Suppressor macrophage treated with lipopolysaccharide for 1 hour (primary cell): ENCODE data around the gene BEST1.
A peak's percentile ranks its signal among the peaks of the same experiment; 100 is the strongest.
"Not testable (repeated sequence)": the region's sequence is repeated elsewhere in the genome, so short reads cannot be mapped to it uniquely, and the experiment has no call there.

Experiments
- DNase-seq, 3 donors: peaks; one replicate each; pipeline ENCODE4 v3.0.0-alpha.2; 2020 to 2022

Gene BEST1

DNA sequence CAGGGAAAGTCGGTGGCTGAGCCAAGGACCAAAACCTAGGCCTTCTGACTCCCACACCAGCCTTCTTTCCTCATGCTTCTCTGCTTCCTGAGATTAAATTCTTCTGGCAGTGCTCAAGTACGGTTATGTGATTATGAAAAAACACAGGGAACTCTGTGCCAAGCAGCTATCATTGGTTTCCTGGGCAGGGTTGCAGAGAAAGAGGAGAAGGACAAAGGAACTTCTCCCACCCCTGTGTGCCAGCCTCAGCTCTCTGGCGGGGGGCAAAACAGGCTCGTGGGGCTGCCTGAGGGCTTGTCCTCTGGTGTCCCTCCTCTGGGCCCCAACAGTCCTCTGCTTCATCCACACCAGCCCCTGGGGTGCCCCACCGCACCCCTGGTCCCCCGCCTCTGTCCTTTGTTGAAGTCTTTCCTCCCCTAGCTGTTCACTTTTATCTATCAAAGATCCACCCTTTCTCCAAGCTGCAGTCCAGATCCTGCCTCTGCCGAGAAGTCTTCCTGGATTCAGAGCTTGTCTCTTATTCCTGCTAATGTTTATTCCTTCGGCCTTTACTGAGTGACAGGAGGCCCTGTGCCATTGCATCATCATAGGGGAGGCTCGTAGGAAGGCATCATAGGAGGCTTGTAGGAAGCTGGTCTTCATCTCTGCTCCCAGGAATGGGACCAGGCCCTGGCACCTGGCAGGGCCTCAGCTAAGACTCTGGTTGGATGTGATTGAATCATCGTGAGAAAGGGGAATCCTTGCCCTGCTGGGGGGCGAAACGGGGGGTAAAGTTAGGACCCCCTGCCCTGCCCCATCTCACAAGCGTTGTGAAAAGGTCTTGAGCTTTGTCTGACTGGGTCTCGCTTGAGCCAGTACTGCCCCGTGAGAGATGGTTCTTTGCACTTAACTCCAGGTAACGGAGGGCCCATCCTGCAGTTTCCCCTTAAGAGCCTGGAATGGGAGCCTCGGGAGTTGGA is 28.8 kb downstream of the BEST1 start:
- DNase-seq, result peak; percentile 25 to 44 (median 41)

DNA sequence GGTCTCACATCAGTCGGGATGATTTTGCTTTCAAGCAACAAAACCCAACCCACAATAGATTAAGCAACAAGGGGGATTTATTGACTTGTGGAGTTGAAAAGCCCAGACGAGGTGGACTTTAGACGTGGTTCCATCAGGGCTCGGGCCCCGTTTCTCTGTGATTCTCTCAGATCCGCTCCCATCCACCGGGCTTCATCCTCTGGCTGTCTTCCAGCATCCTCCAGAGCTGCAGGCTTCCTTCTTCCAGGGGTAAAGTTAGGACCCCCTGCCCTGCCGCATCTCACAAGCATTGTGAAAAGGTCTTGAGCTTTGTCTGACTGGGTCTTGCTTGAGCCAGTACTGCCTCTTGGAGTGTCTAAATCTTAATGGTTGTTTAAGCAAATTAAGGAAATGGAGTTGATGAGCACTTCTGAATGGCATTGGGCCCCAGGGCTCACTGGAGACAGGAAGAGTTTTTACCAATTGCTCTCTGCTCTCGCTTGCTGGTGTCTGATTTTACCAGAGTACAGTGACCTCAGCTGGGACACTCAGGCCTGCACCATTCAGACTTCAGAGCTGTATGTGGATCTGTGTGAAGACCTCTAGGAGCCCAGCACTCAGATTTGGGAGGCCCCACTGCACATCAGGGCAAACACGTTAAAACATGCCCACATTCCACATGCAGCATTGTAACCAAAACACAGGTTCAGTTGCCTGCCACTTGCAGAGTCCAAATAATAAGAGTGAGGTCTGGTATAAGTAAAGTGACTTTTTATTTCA is 30.8 kb downstream of the BEST1 start:
- DNase-seq, result peak in 1 of 3 donors; percentile 17

DNA sequence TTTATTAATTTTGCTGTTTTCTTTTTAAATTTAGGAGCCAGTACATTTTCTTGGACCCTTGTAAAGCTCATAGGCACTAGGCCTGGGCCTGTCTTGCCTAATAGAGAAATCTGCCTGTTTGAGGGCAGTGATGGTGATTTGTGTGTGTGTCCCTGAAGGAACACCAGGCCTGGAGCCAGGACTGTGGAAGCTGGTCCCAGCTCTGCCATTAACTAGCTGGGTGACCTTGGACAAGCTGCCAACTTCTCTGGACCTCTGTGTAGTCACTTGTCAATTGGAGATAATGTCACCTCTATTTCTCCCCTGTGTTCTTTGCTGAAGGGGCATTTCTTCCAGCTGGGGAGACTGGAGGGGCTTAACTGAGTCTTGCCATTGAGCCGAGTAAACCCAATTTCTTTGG is 33.3 kb downstream of the BEST1 start:
- DNase-seq, result no peak

DNA sequence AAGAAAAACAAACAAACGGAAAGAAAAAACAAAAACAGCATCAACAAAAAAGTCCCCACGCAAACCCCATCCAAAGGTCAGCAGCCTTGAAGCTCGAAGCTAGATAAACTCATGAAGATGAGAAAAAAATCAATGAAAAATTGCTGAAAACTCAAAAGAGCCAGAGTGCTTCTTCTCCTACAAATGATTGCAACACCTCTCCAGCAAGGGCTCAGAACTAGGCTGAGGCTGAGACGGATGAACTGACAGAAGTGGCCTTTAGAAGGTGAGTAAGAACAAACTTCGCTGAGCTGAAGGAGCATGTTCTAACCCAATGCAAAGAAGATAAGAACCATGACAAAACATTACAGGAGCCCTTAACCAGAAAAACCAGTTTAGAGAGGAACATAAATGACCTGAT is 35.7 kb downstream of the BEST1 start:
- peak in 2 of 3 donors; percentile 34 to 36 for DNase-seq

DNA sequence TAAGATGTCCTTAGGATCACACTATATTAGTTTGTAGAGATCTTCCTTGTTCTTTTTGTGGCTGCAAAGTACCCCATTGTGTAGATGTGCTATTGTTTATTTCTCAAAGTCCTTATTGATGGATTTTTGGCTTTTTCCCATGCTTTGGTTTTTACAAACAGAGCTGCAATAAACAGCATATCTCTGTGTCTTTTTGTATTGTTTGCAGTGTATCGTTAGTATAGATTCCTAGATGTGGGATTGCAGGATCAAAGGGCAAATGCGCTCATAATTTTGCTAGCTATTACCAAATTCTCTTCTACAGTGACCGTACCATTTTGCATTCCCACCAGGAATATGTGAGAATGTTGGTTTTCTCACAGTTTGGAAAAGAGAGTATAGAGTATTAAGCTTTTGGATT is 44.8 kb downstream of the BEST1 start:
- no peak for DNase-seq

DNA sequence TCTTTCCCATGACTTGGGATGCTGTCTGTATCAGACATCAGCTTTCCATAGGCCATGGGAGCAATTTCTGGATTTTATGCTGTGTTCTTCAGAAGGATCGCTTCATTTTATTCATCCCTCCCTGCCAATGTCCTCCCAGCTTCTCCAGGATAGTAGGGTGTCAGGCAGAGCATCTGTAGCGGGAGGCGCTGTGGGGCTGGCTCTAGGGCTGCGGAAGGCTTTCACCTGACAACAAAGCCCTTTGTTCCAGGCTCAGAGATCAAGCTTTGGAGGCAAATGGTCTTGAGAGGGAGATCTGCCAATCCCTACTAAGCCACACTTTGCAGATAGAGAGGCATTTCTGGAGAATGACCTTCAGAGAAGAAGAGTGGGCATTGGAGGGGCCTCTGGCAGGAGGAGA is 46.8 kb downstream of the BEST1 start:
- no peak for DNase-seq

DNA sequence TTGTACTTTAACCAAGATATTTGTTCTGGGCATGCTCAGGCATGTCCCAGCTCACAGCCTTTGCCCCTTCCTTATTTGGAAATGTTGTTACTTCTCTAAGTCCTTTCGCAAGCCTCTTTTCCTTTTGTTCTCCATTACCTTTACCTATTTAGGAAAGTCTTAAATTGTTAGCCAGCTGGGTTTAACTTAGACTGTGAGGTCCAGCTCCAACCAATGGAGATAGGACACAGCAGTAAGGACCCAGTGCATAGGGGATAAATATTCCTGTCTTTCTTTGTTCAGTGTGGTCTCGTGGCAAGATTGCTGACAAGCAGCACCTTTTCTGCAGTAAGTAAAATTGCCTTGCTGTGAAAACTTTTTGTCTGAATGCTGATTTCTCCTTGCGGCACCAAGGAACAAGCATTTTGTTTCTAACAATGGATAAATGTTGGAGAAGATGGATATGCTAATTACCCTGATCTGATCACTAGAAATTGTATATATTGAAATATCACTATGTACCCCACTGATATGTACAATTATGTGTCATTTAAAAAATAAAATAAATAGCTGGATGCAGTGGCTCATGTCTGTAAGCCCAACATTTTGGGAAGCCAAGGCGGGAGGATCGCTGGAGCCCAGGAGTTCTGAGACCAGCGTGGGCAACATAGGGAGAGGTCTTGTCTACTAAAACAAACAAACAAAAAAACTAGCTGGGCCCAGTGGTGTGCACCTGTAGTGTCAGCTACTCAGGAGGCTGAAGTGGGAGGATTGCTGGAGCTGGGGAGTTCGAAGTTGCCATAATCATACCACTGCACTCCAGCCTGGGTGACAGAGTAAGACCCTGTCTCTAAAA is 49.2 kb downstream of the BEST1 start:
- no peak for DNase-seq

DNA sequence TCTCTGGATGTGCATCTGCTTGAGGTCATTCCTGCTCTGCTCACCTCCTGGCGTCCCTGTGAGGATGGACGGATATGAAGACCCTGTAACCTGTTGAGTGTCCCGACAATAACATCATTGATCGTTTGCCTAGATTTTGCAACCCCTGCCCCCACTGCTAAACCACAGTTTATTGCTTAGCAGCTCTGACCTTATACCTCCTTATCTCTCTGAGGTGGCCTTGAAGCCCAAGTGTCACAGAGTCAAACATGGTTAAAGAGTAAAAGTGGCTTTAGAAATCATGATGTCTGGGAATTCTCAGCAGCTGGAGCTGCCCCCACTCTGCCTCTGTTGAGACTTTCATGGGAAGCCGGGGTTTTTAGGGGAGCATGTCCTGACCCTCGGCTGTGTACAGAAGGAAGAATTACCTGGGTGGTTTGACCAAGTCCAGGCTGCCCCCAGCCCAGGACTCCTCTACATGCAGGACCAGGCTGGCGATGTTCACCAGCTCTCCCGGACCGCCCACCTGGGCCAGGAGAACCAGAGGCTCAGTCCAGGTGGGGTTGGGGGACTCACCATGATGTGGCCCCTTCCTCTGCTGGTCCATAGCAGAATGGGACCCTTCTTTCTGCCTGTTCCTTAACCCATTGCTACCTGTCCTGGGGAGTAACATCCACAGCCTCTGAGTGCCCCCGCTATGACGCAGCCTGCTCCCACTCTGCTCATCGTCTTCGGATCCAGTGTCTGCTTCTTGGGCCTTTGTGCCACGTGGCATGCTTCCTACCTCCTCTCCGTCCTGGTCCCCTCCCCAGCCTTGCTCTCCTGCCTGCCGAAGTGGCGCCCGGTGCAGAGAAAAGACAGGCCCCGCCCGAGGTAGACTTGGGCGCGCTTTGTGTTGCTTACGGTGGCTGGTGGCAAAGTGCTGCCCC is 50.6 kb downstream of the BEST1 start:
- DNase-seq, result no peak

DNA sequence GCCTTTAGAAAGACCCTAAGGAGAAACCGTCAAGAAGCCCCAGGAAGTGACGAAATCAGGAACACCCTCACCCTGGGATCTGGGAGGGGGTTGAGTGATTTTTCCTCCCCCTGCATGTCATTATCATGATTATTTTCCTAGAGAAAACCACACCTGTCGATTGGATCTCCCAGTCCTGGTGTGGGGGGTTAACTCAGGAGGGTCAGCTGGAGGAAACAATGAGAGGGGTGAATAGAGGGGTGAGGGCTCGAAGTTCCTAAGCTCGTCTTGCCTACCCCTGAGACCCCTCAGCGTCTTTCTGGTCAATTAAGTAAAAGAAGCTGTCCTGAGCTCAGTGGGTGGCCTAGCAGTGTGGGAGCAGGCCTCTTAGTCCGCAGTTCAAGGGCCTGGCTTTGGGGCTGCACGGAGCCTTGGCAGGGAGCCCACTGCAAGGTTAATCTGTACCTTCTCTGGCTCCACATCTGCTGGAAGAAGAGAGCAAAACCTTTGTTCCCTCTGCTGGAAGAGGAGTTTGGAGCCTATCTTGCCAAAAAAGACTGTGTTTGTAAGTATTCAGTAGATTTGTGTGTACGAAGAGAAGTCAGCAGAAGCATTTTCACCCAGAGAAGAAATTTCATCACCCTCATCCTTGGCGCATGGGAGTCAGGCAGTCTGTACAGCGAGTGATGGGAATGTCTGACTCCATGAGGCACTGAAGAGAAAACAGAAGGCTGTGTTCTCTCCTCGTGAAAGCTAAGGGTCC is 51.5 kb downstream of the BEST1 start:
- no peak for DNase-seq

DNA sequence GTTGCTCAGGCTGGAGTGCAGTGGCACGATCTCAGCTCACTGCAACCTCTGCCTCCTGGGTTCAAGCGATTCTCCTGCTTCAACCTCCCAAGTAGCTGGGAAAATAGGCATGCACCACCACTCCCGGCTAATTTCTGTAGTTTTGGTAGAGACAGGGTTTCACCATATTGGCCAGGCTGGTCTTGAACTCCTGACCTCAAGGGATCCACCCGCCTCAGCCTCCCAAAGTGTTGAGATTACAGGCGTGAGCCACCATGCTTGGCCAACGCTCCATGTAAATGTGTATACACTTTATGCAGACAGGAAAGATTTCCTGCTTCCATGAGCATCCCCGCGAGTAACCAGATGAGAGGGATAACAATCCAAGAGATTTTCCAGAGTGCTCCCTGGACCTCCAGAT is 52.1 kb downstream of the BEST1 start:
- not testable (repeated sequence) for DNase-seq

DNA sequence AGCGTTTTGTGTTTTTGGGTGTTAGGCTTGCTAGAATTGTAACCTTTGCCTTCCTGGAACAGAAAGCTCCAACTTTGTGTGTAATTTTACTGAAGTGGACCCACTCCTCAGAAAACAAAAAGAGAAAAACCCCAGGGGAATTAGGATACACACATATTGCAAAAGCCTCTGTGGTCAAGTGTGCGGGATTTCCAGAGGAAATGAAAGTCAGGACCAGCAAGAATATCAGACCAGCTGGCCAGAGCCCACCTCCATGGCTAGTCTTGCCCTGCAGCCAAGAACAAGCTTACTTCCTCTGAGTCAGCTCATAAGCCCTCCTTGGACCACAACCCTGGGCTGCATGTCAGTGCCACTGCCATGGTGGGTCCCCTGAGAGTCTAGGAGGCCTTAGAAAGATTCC is 54.3 kb downstream of the BEST1 start:
- DNase-seq, result peak; percentile 92 to 99 (median 95)

DNA sequence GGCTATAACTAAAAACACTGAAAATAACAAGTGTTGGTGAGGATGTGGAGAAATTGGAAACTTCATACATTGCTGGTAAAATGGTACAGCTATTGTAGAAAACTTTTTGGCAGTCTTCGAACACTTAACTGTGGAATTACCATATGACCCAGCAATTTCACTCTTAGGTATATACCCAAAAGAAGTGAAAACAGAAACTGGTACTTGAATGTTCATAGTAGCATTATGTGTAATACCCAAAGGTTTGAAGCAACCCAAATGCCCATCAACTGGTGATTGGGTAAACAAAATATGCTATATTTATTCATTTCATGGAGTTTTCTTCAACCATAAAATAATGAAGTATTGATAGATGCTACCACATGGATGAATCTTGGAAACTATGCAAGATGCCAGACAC is 58.0 kb downstream of the BEST1 start:
- DNase-seq, result no peak

DNA sequence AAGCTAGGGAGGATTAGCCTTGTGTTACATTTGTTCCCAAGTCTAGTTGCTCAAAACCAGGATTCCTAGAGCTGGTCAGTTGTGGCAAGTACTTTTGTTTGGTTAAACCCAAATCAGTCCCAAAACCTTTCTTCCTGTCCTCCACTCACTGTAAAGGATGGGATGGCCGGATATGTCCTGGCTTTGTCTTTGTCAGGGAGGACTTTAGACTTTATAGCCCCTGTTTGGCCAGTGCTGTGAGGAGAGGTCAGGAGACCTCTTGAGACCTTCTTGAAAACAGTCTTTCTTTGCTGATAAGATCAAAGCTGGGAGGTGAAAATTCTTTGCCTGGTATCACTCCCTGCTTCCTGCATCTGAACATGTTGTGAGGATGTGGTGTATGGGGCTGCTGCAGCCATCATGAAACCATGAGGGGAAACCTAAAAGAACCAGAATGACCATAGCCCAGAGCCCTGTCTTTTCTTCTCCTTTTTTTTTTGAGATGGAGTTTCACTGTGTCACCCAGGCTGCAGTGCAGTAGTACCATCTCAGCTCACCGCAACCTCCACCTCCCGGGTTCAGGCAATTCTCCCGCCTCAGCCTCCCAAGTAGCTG is 60.9 kb downstream of the BEST1 start:
- no peak for DNase-seq

DNA sequence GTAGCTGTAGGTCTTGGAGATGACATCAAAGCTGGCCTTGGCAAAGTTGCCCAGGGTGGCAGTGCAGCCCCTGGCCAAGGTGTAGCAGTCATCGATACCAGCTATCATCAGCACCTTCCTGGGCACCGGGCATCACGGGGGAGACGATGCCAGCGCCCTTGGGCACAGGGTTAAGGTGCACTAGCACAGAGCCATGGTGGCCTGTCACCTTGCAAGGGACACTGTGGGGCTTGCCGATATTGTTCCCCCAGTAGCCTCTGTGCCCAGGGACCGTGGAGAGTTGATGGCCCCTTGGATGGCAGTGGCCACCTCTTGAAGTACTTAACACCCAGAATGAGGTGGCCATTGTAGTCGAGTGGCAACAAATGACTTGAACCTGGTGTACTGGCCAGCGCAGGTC is 61.7 kb downstream of the BEST1 start:
- DNase-seq, result no peak

DNA sequence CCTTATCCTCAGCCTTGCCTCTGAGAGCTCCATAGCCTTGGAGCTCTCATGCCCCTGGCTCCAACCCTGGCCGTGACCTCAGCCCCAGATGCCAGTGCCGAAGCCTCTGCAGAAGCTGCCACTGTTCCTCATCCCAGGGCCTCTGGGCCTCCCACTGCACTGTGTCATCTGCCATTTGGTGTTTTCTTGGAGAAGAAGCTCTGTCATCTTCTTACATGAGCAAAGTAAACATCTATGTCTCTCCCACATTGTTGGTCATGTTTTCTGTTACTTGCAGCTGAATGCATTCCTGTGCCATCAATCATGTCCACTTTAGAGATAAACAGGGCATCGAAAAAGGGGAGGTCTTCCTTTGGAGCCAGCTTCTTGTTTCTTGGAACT is 62.3 kb downstream of the BEST1 start:
- DNase-seq, result peak; percentile 68 to 85 (median 75)

DNA sequence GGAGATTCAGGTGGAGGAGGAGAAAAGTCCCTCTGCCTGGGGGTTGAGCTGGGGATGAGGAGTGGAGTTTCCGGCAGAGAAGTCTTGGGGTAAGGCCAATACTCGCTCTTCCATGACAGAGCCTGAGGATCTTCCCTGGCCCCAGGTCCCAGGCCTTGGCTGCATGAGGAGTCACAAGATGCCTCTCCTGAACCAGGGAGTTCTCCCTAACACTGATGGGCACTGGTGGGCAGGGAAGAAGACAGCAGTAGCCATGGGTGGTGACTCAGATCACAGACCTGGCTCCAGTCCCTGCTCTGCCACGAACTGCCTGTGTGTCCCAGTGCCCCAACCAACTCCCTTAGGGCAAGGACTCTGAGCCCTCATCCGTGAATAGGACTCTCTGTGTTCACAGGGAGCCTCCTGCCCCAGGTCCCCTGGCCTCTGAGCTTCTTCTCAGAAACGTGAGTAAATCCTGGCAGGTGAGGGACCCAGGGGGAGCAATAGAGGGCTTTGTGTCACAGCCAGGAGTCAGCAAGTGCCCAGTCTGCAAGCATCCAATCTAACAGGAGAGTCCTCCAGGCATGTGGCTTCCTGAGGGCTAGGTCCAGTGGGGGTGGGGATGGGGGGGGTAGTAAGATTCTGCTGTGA is 62.8 kb downstream of the BEST1 start:
- DNase-seq, result peak; percentile 56 to 82 (median 80)
